RCC 7860 (cell line): Measurements from ENCODE around the gene TMEM273.

Experiments used
- DNase-seq: peaks from one replicate; pipeline ENCODE4 v3.0.0-alpha.2; 2015; ENCODE audit warnings: low spot score
- FAIRE-seq: peaks from 2 replicates; lab custom pipeline; 2012; peaks lifted over from hg19 to GRCh38; lab: Jason Lieb, UNC

TMEM273 gene

GRCh38 chr10:49177391-49178355 lies 10.5 kb downstream of the TMEM273 start:
- DNase-seq (peak; percentile 99), FAIRE-seq (peak; percentile 97)

GRCh38 chr10:49176310-49177268 lies 11.6 kb downstream of the TMEM273 start:
- no peak for FAIRE-seq
- DNase-seq: no peak

GRCh38 chr10:49175587-49176309 lies 12.4 kb downstream of the TMEM273 start:
- no peak for DNase-seq
- no peak for FAIRE-seq

- no peak for FAIRE-seq
- DNase-seq: no peak
Measured at GRCh38 chr10:49174926-49175500, 13.2 kb downstream of the TMEM273 start.

GRCh38 chr10:49174261-49174925 lies 13.8 kb downstream of the TMEM273 start:
- FAIRE-seq (no peak), DNase-seq (no peak)

- DNase-seq (no peak), FAIRE-seq (no peak)
Measured at GRCh38 chr10:49173853-49174252, 14.3 kb downstream of the TMEM273 start.

GRCh38 chr10:49173201-49173772 lies 14.9 kb downstream of the TMEM273 start:
- DNase-seq: no peak
- FAIRE-seq: no peak

- DNase-seq: no peak
- no peak for FAIRE-seq
Measured at GRCh38 chr10:49172777-49173132, 15.4 kb downstream of the TMEM273 start.

GRCh38 chr10:49172061-49172776 lies 16.0 kb downstream of the TMEM273 start:
- FAIRE-seq (no peak), DNase-seq (no peak)

- FAIRE-seq (no peak), DNase-seq (no peak)
Measured at GRCh38 chr10:49171326-49172060, 16.7 kb downstream of the TMEM273 start.

- DNase-seq: no peak
- FAIRE-seq: no peak
Measured at GRCh38 chr10:49170632-49171325, 17.4 kb downstream of the TMEM273 start.

- FAIRE-seq (no peak), DNase-seq (no peak)
Measured at GRCh38 chr10:49169776-49170175, 18.4 kb downstream of the TMEM273 start.

- FAIRE-seq (no peak), DNase-seq (no peak)
Measured at GRCh38 chr10:49168831-49169500, 19.2 kb downstream of the TMEM273 start.

GRCh38 chr10:49168171-49168540 lies 20.0 kb downstream of the TMEM273 start:
- DNase-seq (no peak), FAIRE-seq (no peak)

GRCh38 chr10:49167425-49168170 lies 20.6 kb downstream of the TMEM273 start:
- FAIRE-seq: no peak
- DNase-seq: no peak
